ENCODE results near the gene CFDP1. TPM values are rescaled to one million over a fixed set of nuclear protein-coding genes. Genes with fewer than 3 reads are reported as not detected.

Gene CFDP1
- total RNA-seq, 6 experiments from 2014 or later = 23.9 to 43.3 (median 36.0) TPM

DNA sequence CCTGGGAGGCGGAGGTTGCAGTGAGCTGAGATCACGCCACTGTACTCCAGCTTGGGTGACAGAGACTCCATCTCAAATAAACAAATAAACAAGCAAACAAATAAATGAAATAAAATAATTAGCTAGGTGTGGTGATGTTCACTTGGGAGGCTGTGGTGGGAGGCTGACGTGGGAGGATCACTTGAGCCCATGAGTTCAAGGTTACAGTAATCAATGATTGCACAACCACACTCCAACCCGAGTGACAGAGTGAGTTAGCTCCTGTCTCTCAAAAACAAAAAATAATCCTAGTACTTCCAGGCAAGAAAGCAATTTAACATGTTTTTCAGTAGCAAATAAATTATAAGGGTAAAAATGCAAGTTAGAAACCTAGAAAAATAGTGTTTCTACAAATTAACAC lies 26.4 kb downstream of the CFDP1 start:
- no peaks in the 10 kb centered on the region for H3K9me3 ChIP-seq
- H3K4me3 ChIP-seq = no peak overlapping the region
- ATAC-seq (peak in 3 of 4 donors; percentile 54 to 69 (median 68)), DNase-seq (no peak)
- no peak overlapping the region for H3K27ac ChIP-seq
- no peaks in the 10 kb centered on the region for H3K27me3 ChIP-seq
- H3K4me1 ChIP-seq = no peaks in the 10 kb centered on the region
- intact Hi-C loops (cut with DNase I) = no loop called here
- H3K36me3 ChIP-seq = peaks cover 0 to 27% (median 0%) of the 10 kb centered on the region in 4 donors
- no peak for TF ChIP-seq POLR2A (IDR thresholded peaks at IDR 0.05)
- TF ChIP-seq, protein P1, sequence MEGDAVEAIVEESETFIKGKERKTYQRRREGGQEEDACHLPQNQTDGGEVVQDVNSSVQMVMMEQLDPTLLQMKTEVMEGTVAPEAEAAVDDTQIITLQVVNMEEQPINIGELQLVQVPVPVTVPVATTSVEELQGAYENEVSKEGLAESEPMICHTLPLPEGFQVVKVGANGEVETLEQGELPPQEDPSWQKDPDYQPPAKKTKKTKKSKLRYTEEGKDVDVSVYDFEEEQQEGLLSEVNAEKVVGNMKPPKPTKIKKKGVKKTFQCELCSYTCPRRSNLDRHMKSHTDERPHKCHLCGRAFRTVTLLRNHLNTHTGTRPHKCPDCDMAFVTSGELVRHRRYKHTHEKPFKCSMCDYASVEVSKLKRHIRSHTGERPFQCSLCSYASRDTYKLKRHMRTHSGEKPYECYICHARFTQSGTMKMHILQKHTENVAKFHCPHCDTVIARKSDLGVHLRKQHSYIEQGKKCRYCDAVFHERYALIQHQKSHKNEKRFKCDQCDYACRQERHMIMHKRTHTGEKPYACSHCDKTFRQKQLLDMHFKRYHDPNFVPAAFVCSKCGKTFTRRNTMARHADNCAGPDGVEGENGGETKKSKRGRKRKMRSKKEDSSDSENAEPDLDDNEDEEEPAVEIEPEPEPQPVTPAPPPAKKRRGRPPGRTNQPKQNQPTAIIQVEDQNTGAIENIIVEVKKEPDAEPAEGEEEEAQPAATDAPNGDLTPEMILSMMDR (IDR thresholded peaks at IDR 0.05) = no peak
- 45% methylated on average over 3 of the region's 4 CpGs for WGBS (ENCODE audit: insufficient coverage, low coverage, low lambda C conversion rate, missing lambda C conversion rate)

DNA sequence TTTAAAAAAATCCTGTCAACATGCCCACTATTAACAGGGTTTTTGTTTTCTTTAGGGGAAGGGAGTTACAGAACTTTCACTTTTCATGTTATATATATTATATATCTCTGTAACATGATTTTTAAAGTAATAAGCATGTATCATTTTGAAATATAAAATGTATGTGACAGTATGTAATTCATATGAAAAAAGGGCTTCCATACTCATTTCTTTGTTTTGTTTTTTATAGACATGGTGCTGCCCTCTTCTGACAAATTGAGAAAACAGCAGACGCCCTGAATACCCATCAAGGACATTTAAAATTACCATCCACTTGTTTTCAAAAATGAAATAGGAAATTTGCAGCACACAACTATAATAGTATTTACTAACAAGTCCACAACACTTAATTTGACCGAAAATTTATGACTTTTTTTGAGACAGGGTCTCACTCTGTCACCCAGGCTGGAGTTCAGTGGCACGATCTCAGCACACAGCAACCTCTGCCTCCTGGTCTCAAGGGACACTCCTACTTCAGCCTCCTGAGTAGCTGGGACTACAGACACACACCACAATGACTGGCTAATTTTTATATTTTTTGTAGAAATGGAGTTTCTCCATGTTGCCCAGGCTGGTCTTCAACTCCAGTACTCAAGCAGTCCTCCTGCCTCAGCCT lies 30.4 kb downstream of the CFDP1 start:
- Histone ChIP-seq H3K27ac (peak overlapping the region in 1 of 3 donors; percentile 28), H3K4me1 (peaks cover 0 to 6% (median 0%) of the 10 kb centered on the region in 4 donors), H3K4me3 (no peak overlapping the region), H3K36me3 (peaks cover 0 to 5% (median 0%) of the 10 kb centered on the region in 4 donors), H3K27me3 (no peaks in the 10 kb centered on the region), H3K9me3 (no peaks in the 10 kb centered on the region)
- 44% methylated on average over 3 of the region's 3 CpGs for WGBS (ENCODE audit: insufficient coverage, low coverage, low lambda C conversion rate, missing lambda C conversion rate)
- intact Hi-C loops (cut with DNase I) = no loop called here
- peak; percentile 58 to 66 (median 60) for ATAC-seq
- no peak for DNase-seq
- TF ChIP-seq, protein P1 (IDR thresholded peaks at IDR 0.05) = peak; percentile 57 to 73 (median 64)
- no peak for TF ChIP-seq POLR2A (IDR thresholded peaks at IDR 0.05)

DNA sequence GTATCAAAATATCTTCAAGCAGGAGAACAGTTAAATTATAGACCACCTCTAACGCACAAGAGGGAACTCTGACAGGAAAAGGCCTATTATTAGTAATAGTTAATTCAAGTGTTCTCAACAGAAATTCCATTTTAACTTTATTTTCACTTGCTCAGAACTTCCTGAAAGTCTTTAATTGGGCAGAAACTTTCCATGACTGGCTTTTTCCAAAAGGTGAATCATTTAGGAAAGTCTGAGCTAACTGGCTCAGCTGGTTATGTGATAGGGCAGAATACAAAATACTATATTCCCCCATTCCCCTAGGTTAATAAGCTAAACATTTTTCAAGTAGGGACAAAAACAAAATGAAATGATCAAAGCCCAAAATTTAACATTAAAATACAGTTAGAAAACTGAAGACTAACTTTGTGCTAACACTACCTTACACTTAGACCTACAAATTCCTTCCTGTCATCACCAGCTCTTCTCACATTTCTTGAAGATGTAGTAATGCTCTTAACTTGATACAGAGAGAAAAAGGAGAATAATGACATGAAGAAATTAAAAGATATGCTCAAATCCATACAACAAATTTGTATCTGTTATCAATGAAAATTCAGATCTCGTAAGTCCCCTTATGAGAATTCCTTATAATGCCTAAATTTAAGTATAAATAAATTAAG lies 31.0 kb downstream of the CFDP1 start:
- peak in 1 of 4 donors; percentile 53 for ATAC-seq
- intact Hi-C loops (cut with DNase I) = no loop called here
- no peak for TF ChIP-seq POLR2A (IDR thresholded peaks at IDR 0.05)
- no peak for DNase-seq
- H3K36me3 ChIP-seq = peaks cover 0 to 5% (median 0%) of the 10 kb centered on the region in 4 donors
- H3K4me1 ChIP-seq = peaks cover 0 to 7% (median 0%) of the 10 kb centered on the region in 4 donors
- H3K27me3 ChIP-seq = no peaks in the 10 kb centered on the region
- H3K27ac ChIP-seq = peak overlapping the region in 1 of 3 donors; percentile 28
- H3K4me3 ChIP-seq = no peak overlapping the region
- WGBS (ENCODE audit: insufficient coverage, low coverage, low lambda C conversion rate, missing lambda C conversion rate) = 46% methylated on average over 2 of the region's 2 CpGs
- H3K9me3 ChIP-seq = no peaks in the 10 kb centered on the region

DNA sequence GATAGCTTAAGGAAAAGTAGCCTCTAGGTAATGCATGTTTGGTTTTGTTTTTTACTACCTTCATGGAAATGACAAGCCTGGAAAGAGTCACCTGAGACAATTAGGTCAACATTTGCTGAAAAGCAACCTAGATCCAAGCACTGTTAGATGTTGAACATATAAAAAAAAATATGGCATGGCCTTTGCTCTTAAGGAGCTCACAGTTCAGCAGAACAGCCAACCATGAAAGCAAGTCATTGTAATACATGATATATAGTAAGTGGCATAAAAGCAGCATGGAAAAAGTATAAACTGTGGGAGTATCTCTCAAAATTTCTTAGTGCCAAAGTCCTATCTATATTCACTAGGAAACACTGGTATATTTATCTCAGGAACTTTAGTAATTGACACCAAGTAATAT lies 31.6 kb downstream of the CFDP1 start:
- no peak for TF ChIP-seq POLR2A (IDR thresholded peaks at IDR 0.05)
- TF ChIP-seq, protein P1 (IDR thresholded peaks at IDR 0.05) = no peak
- ATAC-seq = no peak
- no peak overlapping the region for H3K27ac ChIP-seq

DNA sequence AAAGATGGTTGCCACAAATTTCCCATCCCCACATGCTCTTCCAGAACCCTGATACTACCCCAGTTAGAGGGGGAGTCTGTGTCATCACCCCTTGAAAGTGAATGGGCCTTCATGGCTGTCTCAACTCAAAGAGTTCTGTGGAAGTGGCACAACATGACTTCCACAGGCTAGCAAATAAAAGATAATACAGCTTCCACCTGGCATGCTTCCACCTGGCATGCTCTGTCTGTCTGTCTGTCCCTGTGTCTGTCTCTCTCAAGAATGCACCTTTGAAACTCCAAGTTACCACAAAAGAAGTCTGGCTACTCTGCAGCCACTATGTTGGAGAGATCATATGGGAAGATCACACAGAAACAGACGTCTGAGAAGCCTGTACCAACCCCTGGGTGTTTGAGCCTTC lies 35.0 kb downstream of the CFDP1 start:
- no peak overlapping the region for H3K4me3 ChIP-seq
- no peak for TF ChIP-seq POLR2A (IDR thresholded peaks at IDR 0.05)
- TF ChIP-seq, protein P1 (IDR thresholded peaks at IDR 0.05) = no peak
- H3K27ac ChIP-seq = no peak overlapping the region
- no peaks in the 10 kb centered on the region for H3K27me3 ChIP-seq
- peaks cover 0 to 5% (median 0%) of the 10 kb centered on the region in 4 donors for H3K36me3 ChIP-seq
- 38% methylated on average over 1 of the region's 1 CpG for WGBS (ENCODE audit: insufficient coverage, low coverage, low lambda C conversion rate, missing lambda C conversion rate)
- H3K4me1 ChIP-seq = peaks cover 0 to 7% (median 0%) of the 10 kb centered on the region in 4 donors
- DNase-seq = peak in 1 of 3 donors; percentile 55
- H3K9me3 ChIP-seq = no peaks in the 10 kb centered on the region
- ATAC-seq = peak; percentile 39 to 84 (median 63)
- intact Hi-C loops (cut with DNase I) = no loop called here

More for the DNA sequence above, 31.6 kb downstream of the CFDP1 start:
- DNase-seq = no peak
- Histone ChIP-seq H3K4me3 (no peak overlapping the region), H3K4me1 (peaks cover 0 to 7% (median 0%) of the 10 kb centered on the region in 4 donors), H3K27me3 (no peaks in the 10 kb centered on the region), H3K36me3 (peaks cover 0 to 5% (median 0%) of the 10 kb centered on the region in 4 donors), H3K9me3 (no peaks in the 10 kb centered on the region)
- intact Hi-C loops (cut with DNase I) = no loop called here
